Cortex of kidney (tissue), 1 donor: ENCODE measurements around the gene AMPH.
"Not testable (repeated sequence)": the region's sequence is repeated elsewhere in the genome, so short reads cannot be mapped to it uniquely, and the experiment has no call there.

Experiments used
- DNase-seq: peaks from one replicate; lab custom pipeline; 2025; lab: John Stamatoyannopoulos, UW

AMPH gene

DNA sequence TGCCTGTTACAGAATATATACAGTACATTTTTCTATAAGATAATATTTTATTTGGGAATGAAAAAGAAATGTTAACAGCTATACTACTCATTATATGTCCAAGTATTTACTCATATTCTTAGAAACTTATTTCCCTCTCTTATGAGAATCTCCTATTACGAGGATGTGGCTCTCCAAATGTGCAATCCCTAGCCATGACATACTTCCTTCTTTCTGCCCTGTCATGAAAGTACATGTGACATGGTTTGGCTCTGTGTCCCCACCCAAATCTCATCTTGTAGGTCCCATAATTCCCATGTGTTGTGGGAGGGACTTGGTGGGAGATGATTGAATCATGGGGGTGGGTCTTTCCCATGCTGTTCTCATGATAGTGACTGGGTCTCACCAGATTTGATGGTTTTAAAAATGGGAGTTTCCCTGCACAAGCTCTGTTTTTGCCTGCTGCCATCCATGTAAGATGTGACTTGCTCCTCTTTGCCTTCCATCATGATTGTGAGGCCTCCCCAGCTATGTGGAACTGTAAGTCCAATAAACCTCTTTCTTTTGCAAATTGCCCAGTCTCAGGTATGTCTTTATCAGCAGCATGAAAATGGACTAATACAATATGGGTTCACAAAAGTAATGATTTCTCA is 235.1 kb downstream of the AMPH start:
- DNase-seq: not testable (repeated sequence)

DNA sequence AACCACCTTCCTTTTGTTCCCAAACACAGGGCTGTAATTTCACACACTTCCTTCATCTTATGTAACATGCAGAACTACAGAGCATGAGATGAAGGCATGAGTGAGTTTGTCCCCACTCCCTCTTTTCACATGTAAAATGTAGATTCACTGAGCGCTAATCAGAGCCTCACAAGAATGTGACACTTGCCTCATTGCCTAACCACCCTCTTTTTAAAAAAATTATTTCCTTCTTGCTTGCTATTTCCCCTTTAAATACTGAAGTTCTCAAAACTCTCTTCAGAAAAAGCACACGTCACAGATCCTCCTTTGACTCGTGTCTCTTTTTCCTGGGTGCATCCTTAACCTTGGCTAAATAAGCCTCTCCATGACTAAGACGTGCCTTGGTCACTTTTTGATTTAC is 236.5 kb downstream of the AMPH start:
- DNase-seq: no peak

DNA sequence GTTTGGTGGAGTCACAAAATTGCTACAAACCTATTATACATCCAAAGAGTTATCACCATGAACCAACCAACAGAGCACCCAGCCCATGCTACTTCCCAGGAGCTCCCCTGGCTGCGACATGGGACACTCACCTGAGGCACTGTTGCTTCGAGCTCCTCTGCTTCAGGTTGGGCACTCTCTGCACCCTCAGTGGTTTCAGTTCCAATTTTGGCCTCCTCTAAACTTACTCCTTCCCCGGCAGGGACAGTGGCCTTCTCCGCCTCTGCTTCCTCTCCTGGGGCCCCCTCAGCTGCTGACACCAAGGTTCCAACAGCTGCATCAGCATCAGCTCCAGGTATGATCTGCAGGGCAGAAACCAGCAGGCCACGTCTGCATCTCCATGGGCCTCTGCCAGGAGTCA is 237.3 kb downstream of the AMPH start:
- DNase-seq: no peak

DNA sequence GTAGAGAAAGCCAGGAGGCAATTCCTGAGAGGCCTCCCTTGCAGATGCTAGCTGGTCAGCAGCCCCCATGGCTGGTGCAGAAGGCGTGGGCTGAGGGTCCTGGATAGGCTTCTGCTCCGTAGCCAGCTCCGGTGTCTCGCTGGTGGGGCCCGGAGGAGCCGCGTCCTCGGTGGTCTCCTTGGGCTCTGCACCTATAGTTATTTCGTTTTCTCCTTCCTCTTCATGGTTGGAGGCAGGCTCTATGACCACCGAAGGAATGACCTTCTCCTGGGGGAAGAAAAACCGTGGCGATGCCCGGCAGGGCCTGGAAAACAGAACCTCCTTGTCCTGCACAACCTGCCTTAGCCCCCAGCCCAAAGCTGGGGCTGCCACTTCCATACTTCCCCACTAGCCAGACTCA is 239.4 kb downstream of the AMPH start:
- DNase-seq: no peak

DNA sequence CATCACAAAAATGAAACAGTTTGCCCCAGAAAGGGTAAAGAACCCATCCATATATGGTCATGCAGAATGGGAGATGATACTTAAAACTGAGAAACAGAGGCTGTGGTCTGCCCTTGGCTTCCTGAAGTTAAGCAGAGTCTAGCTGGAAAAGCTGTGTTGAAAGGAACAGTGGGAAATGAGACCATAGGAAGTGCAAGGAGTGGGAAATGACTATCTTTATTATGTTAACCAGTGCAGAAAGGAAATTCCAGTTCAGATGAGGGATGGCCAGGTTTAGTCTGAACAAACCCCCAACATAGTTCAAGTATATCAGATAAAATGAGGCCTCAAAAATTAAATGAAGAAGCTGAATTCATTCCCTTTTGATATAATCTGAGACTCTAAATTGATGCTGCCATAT is 245.5 kb downstream of the AMPH start:
- DNase-seq: no peak

DNA sequence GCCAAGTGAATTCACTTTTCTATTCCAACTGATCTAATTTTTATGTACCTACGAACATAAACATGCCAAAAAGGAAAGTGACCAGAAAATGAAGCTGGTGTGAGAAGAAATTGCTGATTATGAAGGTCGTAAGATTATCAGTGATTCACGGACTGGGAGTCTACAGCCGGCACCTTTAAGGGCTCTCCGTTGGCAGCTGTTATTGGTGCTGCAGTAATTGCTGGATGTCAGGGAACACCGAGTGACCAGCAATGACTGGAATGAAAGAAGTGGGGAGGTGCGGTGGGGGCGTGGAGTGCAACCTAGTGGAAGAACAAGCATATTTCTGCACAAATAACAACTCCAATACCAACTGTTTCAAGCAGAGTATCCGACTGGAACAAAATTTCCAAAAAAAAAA is 247.9 kb downstream of the AMPH start:
- no peak for DNase-seq

DNA sequence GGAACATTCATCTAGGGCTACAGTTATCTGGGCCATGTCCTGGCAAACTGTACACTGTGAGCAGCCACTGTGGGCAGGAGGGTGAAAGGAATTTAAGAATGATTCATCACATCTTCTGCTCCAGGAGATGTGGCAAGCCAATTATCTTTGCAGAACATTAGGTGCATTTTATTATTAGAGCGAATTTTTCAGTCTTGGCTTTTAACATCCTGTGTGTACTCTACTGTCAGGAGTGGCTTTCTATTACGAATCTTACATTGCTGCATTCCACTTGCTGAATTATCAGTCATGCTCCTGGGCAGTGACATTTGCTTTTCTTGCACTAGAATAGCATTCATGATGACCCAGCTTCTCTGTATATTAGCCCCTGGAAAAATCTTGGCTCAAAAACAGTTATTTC is 248.5 kb downstream of the AMPH start:
- no peak for DNase-seq

DNA sequence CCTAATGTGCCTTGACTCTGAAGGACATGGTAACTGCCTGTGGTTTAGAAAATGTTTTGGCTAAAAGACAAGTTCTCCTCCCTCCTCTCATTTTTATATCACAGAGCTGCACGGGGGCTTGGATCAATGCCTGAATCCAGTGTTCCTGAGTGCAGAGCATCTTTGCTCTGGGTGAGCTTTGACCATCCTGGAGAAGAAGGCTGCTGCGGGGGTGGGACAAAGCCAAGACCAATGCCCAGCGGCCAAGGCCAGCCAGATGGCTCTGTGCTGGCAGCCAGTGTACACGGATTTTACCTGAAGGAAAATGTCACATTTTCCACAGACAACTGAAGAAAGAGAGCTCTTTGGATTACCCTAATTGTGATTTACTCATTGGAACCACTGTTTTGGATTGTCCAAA is 255.7 kb downstream of the AMPH start:
- no peak for DNase-seq

DNA sequence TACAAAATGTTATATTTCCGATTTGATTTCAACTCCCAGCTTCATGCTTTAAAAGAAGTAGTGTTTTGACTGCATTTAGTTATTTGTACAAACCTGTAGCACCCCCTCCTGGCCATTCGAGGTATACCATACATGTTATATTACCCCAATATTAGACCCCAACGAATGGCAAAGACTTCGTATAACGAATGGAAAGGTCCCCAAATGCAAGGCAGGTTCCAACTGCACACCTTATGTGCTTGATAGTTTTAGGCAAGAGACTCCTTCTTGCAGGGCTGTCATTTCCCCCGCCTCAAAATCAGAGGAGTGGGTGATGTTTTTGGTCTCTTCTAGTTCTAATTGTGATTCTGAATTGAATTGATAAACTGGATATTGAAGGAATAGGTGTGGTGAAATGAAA is 256.7 kb downstream of the AMPH start:
- DNase-seq: no peak

DNA sequence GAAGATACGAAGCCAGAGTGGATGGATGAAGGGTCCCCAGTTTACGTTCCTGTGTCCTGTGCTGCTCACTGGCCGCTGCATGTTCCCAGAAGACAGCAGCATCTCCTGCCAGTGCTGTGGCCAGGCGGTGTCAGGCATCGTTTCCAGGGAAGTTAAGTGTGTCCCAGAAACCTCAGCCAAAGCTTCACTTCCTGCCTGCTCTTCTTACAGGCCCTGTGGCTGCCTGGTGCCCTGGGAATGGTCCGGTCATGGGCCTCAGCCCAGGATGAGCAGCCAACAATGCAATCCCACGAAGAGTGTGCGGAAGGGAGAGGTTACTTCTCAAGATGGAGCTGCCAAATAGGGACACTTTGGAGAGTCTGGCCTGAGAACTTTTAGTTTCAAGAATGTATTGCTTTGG is 258.0 kb downstream of the AMPH start:
- no peak for DNase-seq

DNA sequence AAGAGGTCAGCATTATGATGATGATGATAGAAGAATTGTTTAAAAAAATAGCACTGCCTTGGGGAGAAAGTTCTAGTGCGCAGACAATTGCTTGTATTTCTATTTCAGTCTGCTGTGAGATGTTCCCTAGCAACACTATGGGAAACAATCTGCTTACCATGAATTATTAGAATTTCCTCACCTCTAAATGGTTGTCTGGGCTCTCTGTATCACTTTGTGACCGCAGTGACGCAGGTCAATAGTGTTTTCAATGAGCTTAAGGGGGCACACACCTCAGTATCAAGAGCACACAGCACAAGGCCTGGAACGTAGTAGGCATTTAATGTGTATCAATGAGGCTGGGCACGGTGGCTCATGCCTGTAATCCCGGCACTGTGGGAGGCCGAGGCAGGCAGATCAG is 258.9 kb downstream of the AMPH start:
- DNase-seq: no peak

DNA sequence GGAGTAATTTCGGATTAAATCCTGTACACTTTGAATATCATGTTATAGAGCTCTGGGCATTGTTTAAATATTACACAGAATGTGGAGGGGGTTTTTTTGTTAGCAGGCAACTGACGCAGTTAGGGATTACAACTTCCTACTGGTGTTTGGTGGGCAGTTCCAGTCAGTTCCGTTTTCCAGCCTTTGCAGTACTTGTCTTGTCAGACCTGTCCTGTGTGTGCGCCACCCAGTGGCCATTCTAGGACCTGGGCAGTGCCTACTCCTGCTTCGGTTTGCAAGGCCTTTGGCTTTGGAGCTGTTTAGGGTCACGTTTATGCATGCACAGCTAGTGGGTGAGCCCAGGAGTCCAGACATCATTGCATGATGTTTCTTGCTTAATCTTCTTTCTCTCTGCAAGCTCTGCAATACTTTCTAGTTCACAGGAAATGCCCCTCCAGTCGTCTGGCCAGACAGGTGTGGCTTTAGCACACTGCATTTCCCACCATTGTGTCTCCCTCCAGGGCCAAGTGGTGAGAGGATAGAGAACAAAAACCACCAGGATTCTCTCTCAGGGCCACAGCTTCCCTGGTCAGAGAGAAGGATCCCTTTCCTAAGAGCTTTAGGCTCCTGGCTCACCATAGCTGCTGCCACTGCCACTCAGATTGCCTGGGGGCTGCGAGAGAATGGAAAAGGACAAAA is 261.2 kb downstream of the AMPH start:
- DNase-seq: no peak

DNA sequence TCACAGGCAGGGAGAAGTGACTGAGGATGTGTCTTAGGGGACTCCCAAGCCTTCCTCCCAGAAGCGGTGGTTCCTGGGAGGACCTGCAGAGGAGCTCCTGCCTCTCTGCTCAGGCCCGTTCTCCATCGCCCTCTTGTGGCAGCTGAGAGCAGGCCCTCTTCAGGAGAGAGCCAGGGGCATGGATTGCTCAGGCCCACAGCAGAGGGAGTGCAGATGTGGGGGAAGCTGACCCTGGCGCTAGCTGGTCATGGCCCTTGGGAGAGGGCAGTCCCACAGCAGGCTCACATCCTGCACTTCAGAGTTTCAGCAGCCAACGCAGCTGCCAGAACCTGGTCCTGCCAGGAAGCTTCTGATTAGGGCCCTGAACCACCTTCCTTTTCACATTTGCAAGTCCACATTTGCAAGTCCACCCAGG is 263.0 kb downstream of the AMPH start:
- no peak for DNase-seq

DNA sequence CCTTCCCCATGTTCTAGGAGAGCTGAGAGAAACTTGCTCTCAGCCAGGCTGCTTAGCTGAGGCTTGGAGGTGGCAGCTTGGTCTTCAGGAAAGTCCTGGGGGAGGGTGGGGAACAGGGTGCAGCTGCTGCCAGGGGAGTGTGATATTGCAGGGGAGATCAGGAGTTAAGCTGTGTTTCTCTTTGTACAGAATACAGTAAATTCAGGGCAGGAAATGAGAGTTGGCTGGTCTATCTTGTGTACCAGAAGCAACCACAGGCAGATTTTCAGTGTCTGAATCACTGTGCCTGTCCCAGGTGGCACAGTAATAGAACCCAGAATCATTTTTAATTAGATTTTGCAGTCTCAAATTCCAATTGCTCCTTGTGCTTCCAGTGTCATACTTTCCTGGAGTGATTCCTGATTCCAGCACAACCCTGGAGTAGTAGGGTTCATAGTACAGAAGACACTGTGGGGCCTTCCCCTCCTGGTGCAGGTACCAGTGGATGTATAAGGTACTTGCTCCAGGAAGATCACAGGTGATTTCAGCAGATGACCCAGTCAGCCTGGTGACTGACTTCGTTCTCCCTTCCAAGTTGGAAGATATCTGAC is 263.8 kb downstream of the AMPH start:
- no peak for DNase-seq

DNA sequence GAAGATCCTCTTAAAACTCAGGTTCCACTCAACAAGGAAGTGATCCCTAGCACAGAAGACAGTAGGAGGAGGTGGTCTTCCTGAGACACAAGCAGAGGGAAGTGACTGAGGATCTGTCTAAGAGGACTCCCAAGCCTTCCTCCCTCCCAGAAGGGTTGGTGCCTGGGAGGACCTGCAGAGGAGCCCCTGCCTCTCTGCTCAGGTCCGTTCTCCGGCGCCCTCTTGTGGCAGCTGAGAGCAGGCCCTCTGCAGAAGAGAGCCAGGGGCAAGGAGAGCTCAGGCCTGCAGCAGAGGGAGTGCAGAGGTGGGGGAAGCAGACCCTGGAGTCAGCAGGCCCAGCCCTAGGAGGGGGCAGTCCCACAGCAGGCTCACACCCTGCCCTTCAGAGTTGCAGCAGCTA is 267.8 kb downstream of the AMPH start:
- DNase-seq: not testable (repeated sequence)

DNA sequence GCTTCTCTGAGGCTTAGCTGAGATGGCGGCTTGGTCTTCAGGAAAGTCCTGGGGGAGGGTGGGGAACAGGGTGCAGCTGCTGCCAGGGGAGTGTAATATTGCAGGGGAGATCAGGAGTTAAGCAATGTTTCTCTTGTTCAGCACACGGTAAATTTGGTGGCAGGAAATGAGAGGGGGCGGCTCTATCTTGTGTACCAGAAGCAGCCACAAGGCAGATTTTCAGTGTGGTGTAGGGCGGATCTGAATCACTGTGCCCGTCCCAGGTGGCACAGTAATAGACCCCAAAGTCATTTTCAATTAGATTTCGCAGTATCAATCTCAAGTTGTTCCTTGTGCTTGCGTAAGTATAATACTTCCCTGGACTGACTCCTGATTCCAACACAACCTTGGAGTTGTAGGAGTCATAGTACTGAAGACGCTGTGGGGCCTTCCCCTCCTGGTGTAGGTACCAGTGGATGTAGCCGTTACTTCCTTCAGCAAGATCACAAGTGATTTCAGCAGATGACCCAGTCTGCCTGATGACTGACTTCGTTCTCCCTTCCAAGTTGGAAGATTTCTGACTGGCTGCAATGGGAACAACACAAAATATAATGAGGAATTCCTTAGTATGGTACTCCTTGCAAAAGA is 268.4 kb downstream of the AMPH start:
- DNase-seq: not testable (repeated sequence)

DNA sequence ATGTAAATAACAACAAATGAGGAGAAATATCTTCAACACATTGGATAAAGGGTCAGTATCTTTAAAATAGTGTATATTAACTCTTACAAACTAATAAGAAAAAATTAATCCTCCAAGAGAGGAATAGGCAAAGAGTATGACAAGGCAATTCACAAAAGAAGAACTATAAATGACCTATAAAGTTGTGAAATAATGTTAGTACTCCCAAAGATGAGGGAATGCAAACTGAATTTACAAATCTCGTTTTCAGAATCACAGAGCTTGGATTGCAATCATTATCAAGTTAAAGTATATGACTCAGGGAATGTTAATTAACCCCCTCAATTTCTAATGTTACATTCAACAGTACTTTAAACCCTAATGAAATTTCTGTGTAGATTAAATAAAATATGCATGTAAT is 270.4 kb downstream of the AMPH start:
- DNase-seq: no peak

DNA sequence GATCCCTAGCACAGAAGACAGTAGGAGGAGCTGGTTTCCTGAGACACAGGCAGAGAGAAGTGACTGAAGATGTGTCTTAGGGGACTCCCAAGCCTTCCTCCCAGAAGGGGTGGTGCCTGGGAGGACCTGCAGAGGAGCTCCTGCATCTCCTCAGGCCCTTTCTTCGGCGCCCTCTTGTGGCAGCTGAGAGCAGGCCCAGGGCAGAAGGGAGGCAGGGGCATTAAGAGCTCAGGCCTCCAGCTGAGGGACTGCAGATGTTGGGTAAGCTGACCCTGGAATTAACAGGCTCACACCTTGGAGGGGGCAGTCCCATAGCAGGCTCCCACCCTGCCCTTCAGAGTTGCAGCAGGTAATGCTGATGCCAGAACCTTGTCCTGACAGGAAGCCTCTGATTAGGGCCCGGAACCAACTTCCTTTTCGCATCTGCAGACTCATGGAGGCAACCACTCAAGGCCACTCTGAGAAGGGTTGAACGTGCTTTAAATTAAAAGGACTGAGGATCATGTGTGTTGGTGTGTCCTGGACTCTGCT is 272.0 kb downstream of the AMPH start:
- not testable (repeated sequence) for DNase-seq

DNA sequence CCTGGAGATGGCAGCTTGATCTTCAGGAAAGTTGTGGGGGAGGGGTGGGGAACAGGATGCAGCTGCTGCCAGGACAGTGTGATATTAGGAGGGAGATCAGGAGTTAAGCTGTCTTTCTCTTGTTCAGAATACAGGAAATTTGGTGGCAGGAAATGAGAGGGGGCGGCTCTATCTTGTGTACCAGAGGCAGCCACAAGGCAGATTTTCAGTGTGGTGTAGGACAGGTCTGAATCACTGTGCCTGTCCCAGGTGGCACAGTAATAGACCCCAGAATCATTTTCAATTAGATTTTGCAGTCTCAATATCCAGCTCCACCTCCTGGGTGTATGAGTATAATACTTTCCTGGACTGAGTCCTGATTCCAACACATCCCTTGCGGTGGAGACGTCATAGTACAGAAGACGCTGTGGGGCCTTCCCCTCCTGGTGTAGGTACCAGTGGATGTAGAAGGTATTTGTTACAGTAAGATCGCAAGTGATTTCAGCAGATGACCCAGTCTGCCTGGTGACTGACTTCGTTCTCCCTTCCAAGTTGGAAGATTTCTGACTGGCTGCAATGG is 272.8 kb downstream of the AMPH start:
- not testable (repeated sequence) for DNase-seq

DNA sequence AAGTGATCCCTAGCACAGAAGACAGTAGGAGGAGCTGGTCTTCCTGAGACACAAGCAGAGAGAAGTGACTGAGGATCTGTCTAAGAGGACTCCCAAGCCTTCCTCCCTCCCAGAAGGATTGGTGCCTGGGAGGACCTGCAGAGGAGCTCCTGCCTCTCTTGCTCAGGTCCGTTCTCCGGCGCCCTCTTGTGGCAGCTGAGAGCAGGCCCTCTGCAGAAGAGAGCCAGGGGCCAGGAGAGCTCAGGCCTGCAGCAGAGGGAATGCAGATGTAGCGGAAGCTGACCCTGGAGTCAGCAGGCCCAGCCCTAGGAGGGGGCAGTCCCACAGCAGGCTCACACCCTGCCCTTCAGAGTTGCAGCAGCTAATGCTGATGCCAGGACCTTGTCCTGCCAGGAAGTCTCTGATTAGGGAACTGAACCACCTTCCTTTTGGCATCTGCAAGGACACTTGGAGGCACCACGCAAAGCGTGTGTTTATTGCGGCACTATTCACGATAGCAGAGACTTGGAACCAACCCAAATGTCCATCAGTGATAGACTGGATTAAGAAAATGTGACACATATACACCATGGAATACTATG is 276.8 kb downstream of the AMPH start:
- not testable (repeated sequence) for DNase-seq

DNA sequence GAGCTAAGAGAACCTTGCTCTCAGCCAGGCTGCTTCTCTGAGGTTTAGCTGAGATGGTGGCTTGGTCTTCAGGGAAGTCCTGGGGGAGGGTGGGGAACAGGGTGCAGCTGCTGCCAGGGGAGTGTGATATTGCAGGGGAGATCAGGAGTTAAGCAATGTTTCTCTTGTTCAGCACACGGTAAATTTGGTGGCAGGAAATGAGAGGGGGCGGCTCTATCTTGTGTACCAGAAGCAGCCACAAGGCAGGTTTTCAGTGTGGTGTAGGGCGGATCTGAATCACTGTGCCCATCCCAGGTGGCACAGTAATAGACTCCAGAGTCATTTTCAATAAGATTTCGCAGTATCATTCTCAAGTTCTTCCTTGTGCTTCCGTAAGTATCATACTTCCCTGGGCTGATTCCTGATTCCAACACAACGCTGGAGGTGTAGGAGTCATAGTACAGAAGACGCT is 277.7 kb downstream of the AMPH start:
- not testable (repeated sequence) for DNase-seq

DNA sequence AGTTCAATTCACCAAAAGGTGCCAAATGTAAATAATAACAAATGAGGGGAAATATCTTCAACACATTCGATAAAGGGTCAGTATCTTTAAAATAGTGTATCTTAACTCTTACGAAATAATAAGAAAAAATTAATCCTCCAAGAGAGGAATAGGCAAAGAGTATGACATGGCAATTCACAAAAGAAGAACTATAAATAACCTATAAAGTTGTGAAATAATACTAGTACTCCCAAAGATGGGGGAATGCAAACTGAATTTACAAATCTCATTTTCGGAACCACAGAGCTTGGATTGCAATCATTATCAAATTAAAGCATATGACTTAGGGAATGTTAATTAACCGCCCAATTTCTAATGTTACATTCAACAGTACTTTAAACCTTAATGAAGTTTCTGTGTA is 279.6 kb downstream of the AMPH start:
- DNase-seq: no peak
